NB4 (cell line): ENCODE measurements around the gene WSB1.

ENCODE experiments used
- DNase-seq: peaks from one replicate; pipeline ENCODE4 v3.0.0; 2010; ENCODE audit warnings: low read depth
- H3K4me3 ChIP-seq: one replicate; pipeline ENCODE4 v1.5.1; 2011; ENCODE audit warnings: mild to moderate bottlenecking, low read depth, low read length, moderate library complexity
- CTCF ChIP-seq: IDR thresholded peaks from one replicate; pipeline ENCODE4 v1.5.1; 2012; ENCODE audit warnings: low read depth, low read length
- MAX ChIP-seq: IDR thresholded peaks from 2 replicates; pipeline ENCODE4 v1.6.1; 2011; ENCODE audit warnings: low read depth, low read length
- MYC ChIP-seq: IDR thresholded peaks from 2 replicates; pipeline ENCODE4 v1.6.1; 2011; ENCODE audit warnings: low read depth, low read length
- POLR2A ChIP-seq: IDR thresholded peaks from 2 replicates; pipeline ENCODE4 v1.6.1; 2011; ENCODE audit warnings: mild to moderate bottlenecking; ENCODE audit not compliant: insufficient read length; ENCODE audit errors: extremely low read depth

WSB1 gene

GRCh38 chr17:27356091-27356705 lies 62.3 kb downstream of the WSB1 start:
- no peak overlapping the region for H3K4me3 ChIP-seq
- no peak for TF ChIP-seq POLR2A
- TF ChIP-seq MYC = no peak
- TF ChIP-seq CTCF = no peak
- TF ChIP-seq MAX = no peak
- DNase-seq = no peak

GRCh38 chr17:27357236-27357635 lies 63.3 kb downstream of the WSB1 start:
- DNase-seq = no peak
- no peak overlapping the region for H3K4me3 ChIP-seq
- TF ChIP-seq CTCF (no peak), POLR2A (no peak), MYC (no peak), MAX (no peak)

- TF ChIP-seq MAX = no peak
- no peak for TF ChIP-seq MYC
- no peak for TF ChIP-seq POLR2A
- TF ChIP-seq CTCF = no peak
- DNase-seq = no peak
- no peak overlapping the region for H3K4me3 ChIP-seq
Observed at GRCh38 chr17:27360507-27360906, 66.6 kb downstream of the WSB1 start.

GRCh38 chr17:27361695-27362094 lies 67.8 kb downstream of the WSB1 start:
- no peak for DNase-seq
- H3K4me3 ChIP-seq = no peak overlapping the region
- TF ChIP-seq MAX = no peak
- TF ChIP-seq POLR2A = no peak
- TF ChIP-seq MYC = no peak
- TF ChIP-seq CTCF = no peak

GRCh38 chr17:27362503-27362902 lies 68.6 kb downstream of the WSB1 start:
- TF ChIP-seq CTCF = no peak
- TF ChIP-seq MYC = no peak
- TF ChIP-seq MAX = no peak
- no peak for TF ChIP-seq POLR2A
- H3K4me3 ChIP-seq = no peak overlapping the region
- no peak for DNase-seq

GRCh38 chr17:27362909-27363308 lies 69.0 kb downstream of the WSB1 start:
- no peak for DNase-seq
- no peak for TF ChIP-seq MAX
- no peak for TF ChIP-seq POLR2A

More at GRCh38 chr17:27362909-27363308, 69.0 kb downstream of the WSB1 start:
- no peak overlapping the region for H3K4me3 ChIP-seq
